Endothelial cell of umbilical vein (primary cell): ENCODE measurements around the gene HAVCR2. TPM values are rescaled to one million over a fixed set of nuclear protein-coding genes. Genes with fewer than 3 reads are reported as not detected.

Experiments used
- BruUV-seq: library from RNA; stranded (reverse); fragments of 400-500 nt; replicated peaks from 2 replicates; lab custom pipeline; 2021; lab: Mats Ljungman, UMichigan
- CTCF ChIA-PET: fragments of 300-600, 350-600 bp; sonication (Branson Sonifier 250); formaldehyde crosslinking; loops from one replicate; lab custom pipeline; 2021; ENCODE audit warnings: antibody characterized with exemption, inconsistent platforms; lab: Charles Lee
- POLR2A ChIA-PET: fragments of 300-600, 350-600 bp; sonication (Branson Sonifier 250); formaldehyde crosslinking; loops from one replicate; lab custom pipeline; 2021; ENCODE audit warnings: antibody characterized with exemption, inconsistent platforms; lab: Charles Lee
- DNase-seq: peaks from one replicate; pipeline ENCODE4 v3.0.0-alpha.2; 2011; ENCODE audit warnings: low read depth, low spot score
- FAIRE-seq: peaks from 2 replicates; lab custom pipeline; 2011; peaks lifted over from hg19 to GRCh38; lab: Jason Lieb, UNC
- H2AFZ ChIP-seq: 2 replicates; pipeline ENCODE4 v1.6.0; 2012; ENCODE audit warnings: low read depth, low read length, control low read depth, inconsistent platforms
- H3K27ac ChIP-seq: 2 replicates; pipeline ENCODE4 v1.5.1; 2011; ENCODE audit warnings: low read depth, mild to moderate bottlenecking, control low read depth, low read length, moderate library complexity; ENCODE audit not compliant: insufficient read depth
- H3K27me3 ChIP-seq, 2 experiments: 2 replicates each; pipeline versions ENCODE4 v1.6.0 to v1.6.1; 2011; ENCODE audit warnings: low read length in 2 of 2, mixed read lengths in 1 of 2; ENCODE audit not compliant: control insufficient read depth in 2 of 2, insufficient read depth in 2 of 2
- H3K36me3 ChIP-seq, 2 experiments: 2 replicates in 1 of 2; 3 replicates in 1 of 2; pipeline ENCODE4 v1.5.1; 2011; ENCODE audit warnings: low read length in 2 of 2, mild to moderate bottlenecking in 1 of 2, moderate library complexity in 1 of 2; ENCODE audit not compliant: control insufficient read depth in 2 of 2, insufficient read depth in 2 of 2; ENCODE audit errors: extremely low read depth in 1 of 2
- H3K4me1 ChIP-seq: 3 replicates; pipeline ENCODE4 v1.5.1; 2011; ENCODE audit warnings: mild to moderate bottlenecking, low read length; ENCODE audit not compliant: control insufficient read depth, insufficient read depth; ENCODE audit errors: extremely low read depth
- H3K4me2 ChIP-seq: 2 replicates; pipeline ENCODE4 v1.6.1; 2011; ENCODE audit warnings: low read length, control low read depth, mixed read lengths; ENCODE audit not compliant: insufficient read depth
- H3K4me3 ChIP-seq, 3 experiments: fragments of 200-600 bp in 1 of 3; sonication (generic), shearing (Covaris generic) in 1 of 3; replicated peaks in 1 of 3; 2 replicates each; pipeline ENCODE4 v1.5.1; 2011 to 2016; ENCODE audit warnings: control low read depth in 3 of 3, low read length in 3 of 3, mild to moderate bottlenecking in 2 of 3, inconsistent platforms in 1 of 3, low read depth in 1 of 3, moderate library complexity in 1 of 3; ENCODE audit not compliant: insufficient read depth in 1 of 3
- H3K79me2 ChIP-seq: 2 replicates; pipeline ENCODE4 v1.6.0; 2012; ENCODE audit warnings: low read length, inconsistent platforms; ENCODE audit not compliant: control insufficient read depth, insufficient read depth
- H3K9ac ChIP-seq: replicated peaks from 2 replicates; pipeline ENCODE3; 2011; ENCODE audit warnings: low read length, control low read depth; ENCODE audit not compliant: insufficient read depth; ENCODE audit errors: extremely low read depth
- H3K9me1 ChIP-seq: replicated peaks from 3 replicates; pipeline ENCODE4 v1.6.0; 2011; ENCODE audit warnings: mild to moderate bottlenecking, low read length; ENCODE audit not compliant: control insufficient read depth, insufficient read depth; ENCODE audit errors: extremely low read depth
- H3K9me3 ChIP-seq: replicated peaks from 2 replicates; pipeline ENCODE4 v1.5.1; 2012; ENCODE audit warnings: low read length, inconsistent platforms; ENCODE audit not compliant: control insufficient read depth, insufficient read depth
- H4K20me1 ChIP-seq: replicated peaks from 2 replicates; pipeline ENCODE3; 2011; ENCODE audit warnings: mild to moderate bottlenecking, low read length; ENCODE audit not compliant: control insufficient read depth, insufficient read depth; ENCODE audit errors: extremely low read depth
- EZH2 ChIP-seq: IDR thresholded peaks from 2 replicates; pipeline ENCODE4 v1.6.1; 2012; ENCODE audit warnings: borderline replicate concordance, low read depth, mild to moderate bottlenecking, moderate library complexity, low read length, inconsistent platforms; ENCODE audit not compliant: severe bottlenecking
- FOS ChIP-seq: IDR thresholded peaks from 2 replicates; pipeline ENCODE4 v1.6.1; 2011; ENCODE audit warnings: mild to moderate bottlenecking, low read length, moderate library complexity, borderline replicate concordance; ENCODE audit not compliant: insufficient read depth
- GATA2 ChIP-seq: IDR thresholded peaks from 2 replicates; pipeline ENCODE4 v1.7.0; 2011; ENCODE audit warnings: low read depth, mild to moderate bottlenecking, moderate library complexity, mixed read lengths, low read length; ENCODE audit not compliant: insufficient read length, insufficient read depth
- JUN ChIP-seq: IDR thresholded peaks from 2 replicates; pipeline ENCODE4 v1.6.1; 2011; ENCODE audit warnings: borderline replicate concordance, low read depth; ENCODE audit not compliant: insufficient read length, insufficient read depth
- MAX ChIP-seq: IDR thresholded peaks from 2 replicates; pipeline ENCODE4 v1.6.1; 2011; ENCODE audit not compliant: insufficient read depth, insufficient read length
- MYC ChIP-seq: IDR thresholded peaks from one replicate; pipeline ENCODE4 v1.6.1; 2011; ENCODE audit warnings: mild to moderate bottlenecking, low read depth, low read length
- POLR2A ChIP-seq: IDR thresholded peaks from 2 replicates; pipeline ENCODE4 v1.6.1; 2012; ENCODE audit warnings: low read depth, mild to moderate bottlenecking, control low read depth, low read length
- POLR2AphosphoS5 ChIP-seq: IDR thresholded peaks from 2 replicates; pipeline ENCODE4 v1.6.1; 2012; ENCODE audit warnings: low read depth, mild to moderate bottlenecking, control low read depth, low read length, moderate library complexity; ENCODE audit not compliant: insufficient read depth
- dilution Hi-C: fragments of 300-500 bp; cut with MboI; formaldehyde crosslinking; loops from one replicate; pipeline ENCODE4 v1.15.0; 2019; ENCODE audit warnings: low sequenced_read_pairs; ENCODE audit not compliant: extremely low pct_ligation_motif_present
- intact Hi-C: fragments of 100-400 bp; cut with micrococcal nuclease; formaldehyde crosslinking; loops from one replicate; pipeline ENCODE4 v1.10.0; 2022
- polyA plus RNA-seq, 4 experiments: library from polyadenylated mRNA; depleted of rRNA in 3 of 4; stranded (reverse) in 3 of 4; unstranded in 1 of 4; fragments of >200 nt; gene quantifications; 2 replicates each; pipeline versions ENCODE4 v1.2.1 to v1.2.3, GENCODE V29; 2011 to 2012; ENCODE audit warnings: missing spikeins in 1 of 4
- total RNA-seq: library from RNA; stranded (reverse); gene quantifications from 2 replicates; pipeline ENCODE4 v1.2.3, GENCODE V29; 2021
- TF ChIP-seq, protein P1 (sequence below), 2 donors: IDR thresholded peaks; 1 replicate in 1 of 2; 2 replicates in 1 of 2; pipeline ENCODE4 v1.5.1; 2011; ENCODE audit warnings: low read length in 2 of 2, mild to moderate bottlenecking in 2 of 2, moderate library complexity in 2 of 2, control low read depth in 1 of 2, inconsistent platforms in 1 of 2, low read depth in 1 of 2; ENCODE audit not compliant: insufficient read depth in 1 of 2; ENCODE audit errors: extremely low read depth in 1 of 2

Gene HAVCR2
- total and polyA plus RNA-seq, 2 donors (not counting 3 experiments of a cell fraction or from before 2014, with no cell fraction given) = not detected

GRCh38 chr5:157132281-157132612 lies 23.4 kb upstream of the HAVCR2 start:
- Histone ChIP-seq H3K9me1 (no peaks in the 10 kb centered on the region), H3K27ac (no peak overlapping the region), H3K4me2 (no peak overlapping the region), H3K4me3 (no peak overlapping the region), H3K79me2 (no peaks in the 10 kb centered on the region), H2AFZ (no peak overlapping the region), H3K36me3 (no peaks in the 10 kb centered on the region), H3K9ac (no peak overlapping the region), H3K4me1 (no peaks in the 10 kb centered on the region), H3K9me3 (no peaks in the 10 kb centered on the region), H3K27me3 (no peaks in the 10 kb centered on the region), H4K20me1 (no peaks in the 10 kb centered on the region)
- ChIA-PET POLR2A (interaction anchor here (0.7 to 1.5 kb wide), 2 partner anchors 11 to 1379 kb away, joined by 3 read pairs; partner anchors contain the start of gene MED7), CTCF (interaction anchor here (1.1 to 3.2 kb wide), 5 partner anchors 10 to 1993 kb away, joined by 3 to 44 read pairs (median 13); partner anchors contain the start of gene MED7)
- dilution Hi-C loops = no loop called here
- intact Hi-C loops = no loop called here
- DNase-seq (no peak), FAIRE-seq (no peak)
- no TSS peak for BruUV-seq
- TF ChIP-seq GATA2 (no peak), POLR2AphosphoS5 (no peak), JUN (no peak), FOS (no peak), POLR2A (no peak), MAX (no peak), EZH2 (no peak), MYC (no peak)
- TF ChIP-seq, protein P1, sequence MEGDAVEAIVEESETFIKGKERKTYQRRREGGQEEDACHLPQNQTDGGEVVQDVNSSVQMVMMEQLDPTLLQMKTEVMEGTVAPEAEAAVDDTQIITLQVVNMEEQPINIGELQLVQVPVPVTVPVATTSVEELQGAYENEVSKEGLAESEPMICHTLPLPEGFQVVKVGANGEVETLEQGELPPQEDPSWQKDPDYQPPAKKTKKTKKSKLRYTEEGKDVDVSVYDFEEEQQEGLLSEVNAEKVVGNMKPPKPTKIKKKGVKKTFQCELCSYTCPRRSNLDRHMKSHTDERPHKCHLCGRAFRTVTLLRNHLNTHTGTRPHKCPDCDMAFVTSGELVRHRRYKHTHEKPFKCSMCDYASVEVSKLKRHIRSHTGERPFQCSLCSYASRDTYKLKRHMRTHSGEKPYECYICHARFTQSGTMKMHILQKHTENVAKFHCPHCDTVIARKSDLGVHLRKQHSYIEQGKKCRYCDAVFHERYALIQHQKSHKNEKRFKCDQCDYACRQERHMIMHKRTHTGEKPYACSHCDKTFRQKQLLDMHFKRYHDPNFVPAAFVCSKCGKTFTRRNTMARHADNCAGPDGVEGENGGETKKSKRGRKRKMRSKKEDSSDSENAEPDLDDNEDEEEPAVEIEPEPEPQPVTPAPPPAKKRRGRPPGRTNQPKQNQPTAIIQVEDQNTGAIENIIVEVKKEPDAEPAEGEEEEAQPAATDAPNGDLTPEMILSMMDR (IDR thresholded peaks at IDR 0.05; ENCODE audit: extremely low read depth in 1 of 2, insufficient read depth in 1 of 2, low read depth in 1 of 2, low read length in 2 of 2) = no peak
